GM19193 (cell line): ENCODE measurements around the gene SURF1.

ENCODE experiments used
- POLR2A ChIP-seq: IDR thresholded peaks from 4 replicates; pipeline ENCODE4 v1.6.1; 2011; ENCODE audit not compliant: insufficient read depth, insufficient read length; ENCODE audit errors: extremely low read depth

SURF1 gene

GRCh38 chr9:133371261-133371711, 15.0 kb upstream of the SURF1 start:
- no peak for TF ChIP-seq POLR2A

- no peak for TF ChIP-seq POLR2A
Observed at GRCh38 chr9:133370685-133371084, 14.4 kb upstream of the SURF1 start.

- no peak for TF ChIP-seq POLR2A
Observed at GRCh38 chr9:133369933-133370332, 13.6 kb upstream of the SURF1 start.

- TF ChIP-seq POLR2A: no peak
Observed at GRCh38 chr9:133369422-133369821, 13.1 kb upstream of the SURF1 start.

GRCh38 chr9:133368249-133368881, 12.1 kb upstream of the SURF1 start:
- TF ChIP-seq POLR2A: no peak

- no peak for TF ChIP-seq POLR2A
Observed at GRCh38 chr9:133367778-133368177, 11.5 kb upstream of the SURF1 start.

GRCh38 chr9:133367221-133367620, 10.9 kb upstream of the SURF1 start:
- TF ChIP-seq POLR2A: no peak

GRCh38 chr9:133366435-133366834, 10.1 kb upstream of the SURF1 start:
- TF ChIP-seq POLR2A: no peak

GRCh38 chr9:133362359-133363044, 6.2 kb upstream of the SURF1 start:
- TF ChIP-seq POLR2A: peak; percentile 20

GRCh38 chr9:133361507-133362092, 5.3 kb upstream of the SURF1 start:
- TF ChIP-seq POLR2A: no peak

- TF ChIP-seq POLR2A: peak; percentile 5
Observed at GRCh38 chr9:133360400-133361393, 4.4 kb upstream of the SURF1 start.

GRCh38 chr9:133359399-133360175, 3.3 kb upstream of the SURF1 start:
- TF ChIP-seq POLR2A: no peak

GRCh38 chr9:133357656-133358055, 1.4 kb upstream of the SURF1 start:
- TF ChIP-seq POLR2A: no peak

- no peak for TF ChIP-seq POLR2A
Observed at GRCh38 chr9:133355881-133356357, 368 bp downstream of the SURF1 start.
